ENCODE measurements around the gene LRRC34. TPM values are rescaled to one million over a fixed set of nuclear protein-coding genes. Genes with fewer than 3 reads are reported as not detected.

Gene LRRC34
- total RNA-seq, 1 donor from 2014 or later: 3.6 TPM

GRCh38 chr3:169838511-169839030, 25.9 kb upstream of the LRRC34 start:
- no peak overlapping the region for H3K27ac Mint-ChIP-seq (ENCODE audit: unreplicated experiment)
- TF ChIP-seq, protein P1, sequence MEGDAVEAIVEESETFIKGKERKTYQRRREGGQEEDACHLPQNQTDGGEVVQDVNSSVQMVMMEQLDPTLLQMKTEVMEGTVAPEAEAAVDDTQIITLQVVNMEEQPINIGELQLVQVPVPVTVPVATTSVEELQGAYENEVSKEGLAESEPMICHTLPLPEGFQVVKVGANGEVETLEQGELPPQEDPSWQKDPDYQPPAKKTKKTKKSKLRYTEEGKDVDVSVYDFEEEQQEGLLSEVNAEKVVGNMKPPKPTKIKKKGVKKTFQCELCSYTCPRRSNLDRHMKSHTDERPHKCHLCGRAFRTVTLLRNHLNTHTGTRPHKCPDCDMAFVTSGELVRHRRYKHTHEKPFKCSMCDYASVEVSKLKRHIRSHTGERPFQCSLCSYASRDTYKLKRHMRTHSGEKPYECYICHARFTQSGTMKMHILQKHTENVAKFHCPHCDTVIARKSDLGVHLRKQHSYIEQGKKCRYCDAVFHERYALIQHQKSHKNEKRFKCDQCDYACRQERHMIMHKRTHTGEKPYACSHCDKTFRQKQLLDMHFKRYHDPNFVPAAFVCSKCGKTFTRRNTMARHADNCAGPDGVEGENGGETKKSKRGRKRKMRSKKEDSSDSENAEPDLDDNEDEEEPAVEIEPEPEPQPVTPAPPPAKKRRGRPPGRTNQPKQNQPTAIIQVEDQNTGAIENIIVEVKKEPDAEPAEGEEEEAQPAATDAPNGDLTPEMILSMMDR (IDR thresholded peaks at IDR 0.05; ENCODE audit: partially characterized antibody, unreplicated experiment): no peak
- H3K27me3 Mint-ChIP-seq (ENCODE audit: unreplicated experiment): no peaks in the 10 kb centered on the region
- no peaks in the 10 kb centered on the region for H3K9me3 Mint-ChIP-seq (ENCODE audit: unreplicated experiment)
- no peak for DNase-seq
- no peak overlapping the region for H3K4me3 Mint-ChIP-seq (ENCODE audit: unreplicated experiment)
- peaks cover 2% of the 10 kb centered on the region for H3K4me1 Mint-ChIP-seq (ENCODE audit: low read depth, unreplicated experiment)
- H3K36me3 Mint-ChIP-seq (ENCODE audit: unreplicated experiment): no peaks in the 10 kb centered on the region

GRCh38 chr3:169836942-169837275, 24.2 kb upstream of the LRRC34 start:
- peaks cover 2% of the 10 kb centered on the region for H3K4me1 Mint-ChIP-seq (ENCODE audit: low read depth, unreplicated experiment)
- DNase-seq: no peak
- no peaks in the 10 kb centered on the region for H3K36me3 Mint-ChIP-seq (ENCODE audit: unreplicated experiment)
- H3K27me3 Mint-ChIP-seq (ENCODE audit: unreplicated experiment): no peaks in the 10 kb centered on the region
- H3K27ac Mint-ChIP-seq (ENCODE audit: unreplicated experiment): no peak overlapping the region
- peaks cover 1% of the 10 kb centered on the region for H3K9me3 Mint-ChIP-seq (ENCODE audit: unreplicated experiment)
- TF ChIP-seq, protein P1 (IDR thresholded peaks at IDR 0.05; ENCODE audit: partially characterized antibody, unreplicated experiment): no peak
- no peak overlapping the region for H3K4me3 Mint-ChIP-seq (ENCODE audit: unreplicated experiment)

DNA sequence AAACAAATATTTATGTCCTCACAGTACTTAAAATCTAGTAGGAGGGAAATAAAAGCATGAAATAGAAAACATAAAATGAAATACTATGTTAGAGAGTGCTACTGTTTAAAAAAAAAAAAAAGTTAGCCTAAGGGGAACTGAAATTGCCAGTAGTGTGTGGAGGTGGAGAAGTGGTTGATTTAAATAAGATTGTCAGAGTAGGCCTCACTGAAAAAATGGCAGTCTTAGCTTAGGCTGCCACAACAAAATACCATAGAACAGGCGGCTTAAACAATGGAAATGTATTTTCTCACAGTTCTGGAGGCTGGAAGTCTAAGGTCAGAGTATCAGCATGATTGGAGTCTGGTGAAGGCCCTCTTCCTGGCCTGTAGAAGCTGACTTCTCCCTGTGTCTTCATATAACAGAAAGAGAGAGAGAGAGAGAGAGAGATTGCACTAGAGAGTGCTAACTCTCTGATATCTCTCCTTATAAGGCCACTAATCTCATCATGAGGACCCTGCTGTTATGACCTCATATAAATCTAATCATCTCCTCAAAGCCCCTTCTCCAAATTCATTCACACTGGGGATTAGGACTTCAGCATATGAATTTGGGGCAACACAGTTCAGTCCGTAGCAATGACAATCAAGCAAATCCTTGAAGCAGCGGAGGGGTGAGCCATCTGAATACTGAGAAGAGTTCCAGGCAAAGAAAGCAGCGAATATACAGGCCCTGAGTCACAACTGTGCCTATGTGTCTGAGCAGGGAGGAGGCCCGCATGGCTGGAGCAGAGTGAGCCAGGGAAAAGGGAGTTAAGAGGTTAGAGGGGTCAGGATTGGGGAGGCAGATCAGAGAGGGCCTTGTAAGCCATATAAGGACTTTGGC, 23.6 kb upstream of the LRRC34 start:
- peaks cover 1% of the 10 kb centered on the region for H3K9me3 Mint-ChIP-seq (ENCODE audit: unreplicated experiment)
- no peak for DNase-seq
- no peaks in the 10 kb centered on the region for H3K36me3 Mint-ChIP-seq (ENCODE audit: unreplicated experiment)
- H3K4me1 Mint-ChIP-seq (ENCODE audit: low read depth, unreplicated experiment): peaks cover 1% of the 10 kb centered on the region
- no peak overlapping the region for H3K4me3 Mint-ChIP-seq (ENCODE audit: unreplicated experiment)
- TF ChIP-seq, protein P1 (IDR thresholded peaks at IDR 0.05; ENCODE audit: partially characterized antibody, unreplicated experiment): no peak
- no peak overlapping the region for H3K27ac Mint-ChIP-seq (ENCODE audit: unreplicated experiment)
- H3K27me3 Mint-ChIP-seq (ENCODE audit: unreplicated experiment): no peaks in the 10 kb centered on the region

- DNase-seq: no peak
- H3K27me3 Mint-ChIP-seq (ENCODE audit: unreplicated experiment): no peaks in the 10 kb centered on the region
- no peaks in the 10 kb centered on the region for H3K4me1 Mint-ChIP-seq (ENCODE audit: low read depth, unreplicated experiment)
- H3K9me3 Mint-ChIP-seq (ENCODE audit: unreplicated experiment): peaks cover 1% of the 10 kb centered on the region
- no peaks in the 10 kb centered on the region for H3K36me3 Mint-ChIP-seq (ENCODE audit: unreplicated experiment)
- no peak overlapping the region for H3K4me3 Mint-ChIP-seq (ENCODE audit: unreplicated experiment)
- TF ChIP-seq, protein P1 (IDR thresholded peaks at IDR 0.05; ENCODE audit: partially characterized antibody, unreplicated experiment): no peak
- H3K27ac Mint-ChIP-seq (ENCODE audit: unreplicated experiment): no peak overlapping the region
These were observed 22.8 kb upstream of the LRRC34 start for GRCh38 chr3:169835533-169835932.

DNA sequence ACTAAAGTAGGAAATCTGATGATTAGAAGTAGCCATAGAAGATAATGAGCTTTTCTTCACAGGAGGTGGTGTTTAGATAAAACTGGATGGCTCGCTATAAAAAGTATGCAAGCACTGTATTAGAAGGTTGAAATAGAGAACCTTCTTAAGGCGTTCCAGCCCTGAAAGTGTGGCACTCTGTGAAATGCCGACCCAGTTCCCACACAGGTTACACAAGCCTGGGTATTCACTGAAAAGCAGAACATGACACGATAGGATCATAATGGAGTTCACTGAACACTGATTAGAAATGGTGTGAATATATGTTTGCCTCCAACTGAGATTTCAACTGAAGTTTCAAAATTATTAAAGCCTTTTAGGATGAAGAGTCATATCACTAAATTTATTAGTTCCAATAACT, 15.0 kb upstream of the LRRC34 start:
- Mint-ChIP-seq H3K36me3 (ENCODE audit: unreplicated experiment) (no peaks in the 10 kb centered on the region), H3K4me1 (ENCODE audit: low read depth, unreplicated experiment) (no peaks in the 10 kb centered on the region), H3K4me3 (ENCODE audit: unreplicated experiment) (no peak overlapping the region), H3K27ac (ENCODE audit: unreplicated experiment) (no peak overlapping the region), H3K9me3 (ENCODE audit: unreplicated experiment) (peaks cover 1% of the 10 kb centered on the region), H3K27me3 (ENCODE audit: unreplicated experiment) (peaks cover 3% of the 10 kb centered on the region)
- no peak for DNase-seq
- TF ChIP-seq, protein P1 (IDR thresholded peaks at IDR 0.05; ENCODE audit: partially characterized antibody, unreplicated experiment): no peak
